Erythroblast (primary cell): ENCODE measurements around the gene GRIN2C.

Experiments
- GATA1 ChIP-seq: IDR thresholded peaks from 2 replicates; pipeline ENCODE4 v1.6.1; 2011; ENCODE audit warnings: low read depth, mild to moderate bottlenecking, control low read depth, low read length, moderate library complexity
- POLR2A ChIP-seq: IDR thresholded peaks from 2 replicates; pipeline ENCODE4 v1.6.1; 2011; ENCODE audit warnings: mild to moderate bottlenecking, low read length

GRCh38 chr17:74855323-74855722, 4.4 kb downstream of the GRIN2C start:
- TF ChIP-seq POLR2A (no peak), GATA1 (no peak)
